ENCODE measurements around the gene CCDC91.
"Not testable (repeated sequence)": the region's sequence is repeated elsewhere in the genome, so short reads cannot be mapped to it uniquely, and the experiment has no call there.

CCDC91 gene

GRCh38 chr12:28360253-28360652 lies 170.0 kb downstream of the CCDC91 start:
- no peak for DNase-seq (ENCODE audit: low read depth, low spot score)

GRCh38 chr12:28367326-28367725 lies 177.1 kb downstream of the CCDC91 start:
- DNase-seq (ENCODE audit: low read depth, low spot score), result no peak

- DNase-seq (ENCODE audit: low read depth, low spot score), result no peak
Observed at GRCh38 chr12:28367993-28368392, 177.7 kb downstream of the CCDC91 start.

- DNase-seq (ENCODE audit: low read depth, low spot score), result no peak
Observed at GRCh38 chr12:28369483-28369882, 179.2 kb downstream of the CCDC91 start.

- DNase-seq (ENCODE audit: low read depth, low spot score), result no peak
Observed at GRCh38 chr12:28374556-28374955, 184.3 kb downstream of the CCDC91 start.

- no peak for DNase-seq (ENCODE audit: low read depth, low spot score)
Observed at GRCh38 chr12:28378736-28379135, 188.5 kb downstream of the CCDC91 start.

GRCh38 chr12:28379779-28380178 lies 189.5 kb downstream of the CCDC91 start:
- DNase-seq (ENCODE audit: low read depth, low spot score), result not testable (repeated sequence)

- DNase-seq (ENCODE audit: low read depth, low spot score), result no peak
Observed at GRCh38 chr12:28383368-28383767, 193.1 kb downstream of the CCDC91 start.

GRCh38 chr12:28388879-28389278 lies 198.6 kb downstream of the CCDC91 start:
- peak; percentile 13 for DNase-seq (ENCODE audit: low read depth, low spot score)

- DNase-seq (ENCODE audit: low read depth, low spot score), result no peak
Observed at GRCh38 chr12:28390206-28390605, 199.9 kb downstream of the CCDC91 start.

GRCh38 chr12:28390761-28391385 lies 200.6 kb downstream of the CCDC91 start:
- peak; percentile 13 for DNase-seq (ENCODE audit: low read depth, low spot score)

- no peak for DNase-seq (ENCODE audit: low read depth, low spot score)
Observed at GRCh38 chr12:28409892-28410291, 219.6 kb downstream of the CCDC91 start.

GRCh38 chr12:28413460-28414109 lies 223.3 kb downstream of the CCDC91 start:
- DNase-seq (ENCODE audit: low read depth, low spot score), result no peak

GRCh38 chr12:28415755-28416154 lies 225.5 kb downstream of the CCDC91 start:
- DNase-seq (ENCODE audit: low read depth, low spot score), result no peak

- no peak for DNase-seq (ENCODE audit: low read depth, low spot score)
Observed at GRCh38 chr12:28421374-28421773, 231.1 kb downstream of the CCDC91 start.

GRCh38 chr12:28424965-28425364 lies 234.7 kb downstream of the CCDC91 start:
- peak; percentile 11 for DNase-seq (ENCODE audit: low read depth, low spot score)

- DNase-seq (ENCODE audit: low read depth, low spot score), result no peak
Observed at GRCh38 chr12:28425526-28425925, 235.3 kb downstream of the CCDC91 start.

- no peak for DNase-seq (ENCODE audit: low read depth, low spot score)
Observed at GRCh38 chr12:28427046-28427445, 236.8 kb downstream of the CCDC91 start.

GRCh38 chr12:28440081-28440608 lies 249.9 kb downstream of the CCDC91 start:
- no peak for DNase-seq (ENCODE audit: low read depth, low spot score)

- no peak for DNase-seq (ENCODE audit: low read depth, low spot score)
Observed at GRCh38 chr12:28442101-28442500, 251.8 kb downstream of the CCDC91 start.

- DNase-seq (ENCODE audit: low read depth, low spot score), result no peak
Observed at GRCh38 chr12:28443337-28443736, 253.1 kb downstream of the CCDC91 start.

- DNase-seq (ENCODE audit: low read depth, low spot score), result no peak
Observed at GRCh38 chr12:28446031-28446430, 255.8 kb downstream of the CCDC91 start.

- no peak for DNase-seq (ENCODE audit: low read depth, low spot score)
Observed at GRCh38 chr12:28453686-28454085, 263.4 kb downstream of the CCDC91 start.

All from brain pericyte (primary cell).